Parathyroid adenoma (tissue), 2 donors: ENCODE measurements around the gene RAET1L.

Experiments
- H2AFZ ChIP-seq: fragments of 300-600 bp; sonication (generic); one replicate; pipeline ENCODE4 v1.7.0; 2017; ENCODE audit warnings: antibody characterized with exemption, mild to moderate bottlenecking
- H3K27ac ChIP-seq: fragments of 300-600 bp; sonication (generic); one replicate; pipeline ENCODE4 v1.7.0; 2017
- H3K27me3 ChIP-seq: fragments of 300-600 bp; sonication (generic); one replicate; pipeline ENCODE4 v1.7.0; 2017; ENCODE audit warnings: low read length; ENCODE audit not compliant: control insufficient read depth, insufficient read depth
- H3K36me3 ChIP-seq: fragments of 300-600 bp; sonication (generic); one replicate; pipeline ENCODE4 v1.7.0; 2017; ENCODE audit warnings: low read length; ENCODE audit not compliant: control insufficient read depth, insufficient read depth
- H3K4me1 ChIP-seq: fragments of 300-600 bp; sonication (generic); one replicate; pipeline ENCODE4 v1.7.0; 2017; ENCODE audit warnings: control low read depth
- H3K4me2 ChIP-seq: fragments of 300-600 bp; sonication (generic); one replicate; pipeline ENCODE4 v1.7.0; 2017; ENCODE audit warnings: low read length
- H3K4me3 ChIP-seq: fragments of 300-600 bp; sonication (generic); one replicate; pipeline ENCODE4 v1.7.0; 2017; ENCODE audit warnings: low read depth, low read length
- H3K79me2 ChIP-seq: fragments of 300-600 bp; sonication (generic); one replicate; pipeline ENCODE4 v1.7.0; 2017; ENCODE audit warnings: control low read depth
- H3K9ac ChIP-seq: fragments of 300-600 bp; sonication (generic); one replicate; pipeline ENCODE4 v1.7.0; 2017; ENCODE audit warnings: mild to moderate bottlenecking
- H3K9me3 ChIP-seq: fragments of 300-600 bp; sonication (generic); one replicate; pipeline ENCODE4 v1.7.0; 2017; ENCODE audit warnings: low read length; ENCODE audit not compliant: control insufficient read depth
- TF ChIP-seq, protein P1 (sequence below): fragments of 300-600 bp; sonication (generic); IDR thresholded peaks from one replicate; pipeline ENCODE4 v1.7.0; 2017; ENCODE audit warnings: antibody characterized with exemption, mild to moderate bottlenecking
- donor health status: primary hyperparathyroidism.

RAET1L gene

DNA sequence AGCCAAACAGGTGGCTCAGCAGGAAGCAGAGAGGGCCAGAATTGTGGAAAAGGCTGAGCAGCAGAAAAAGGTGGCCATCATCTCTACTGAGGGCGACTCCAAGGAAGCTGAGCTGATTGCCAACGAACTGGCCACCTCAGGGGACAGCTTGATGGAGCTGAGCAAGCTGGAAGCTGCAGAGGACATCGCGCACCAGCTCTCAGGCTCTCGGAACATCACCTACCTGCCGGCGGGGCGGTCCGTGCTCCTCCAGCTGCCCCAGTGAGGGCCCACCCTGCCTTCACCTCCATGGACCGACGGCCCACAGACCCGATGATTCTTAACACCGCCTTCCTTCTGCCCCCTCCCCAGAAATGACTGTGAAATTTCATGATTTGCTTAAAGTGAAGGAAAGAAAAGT, 17.8 kb upstream of the RAET1L start:
- TF ChIP-seq, protein P1, sequence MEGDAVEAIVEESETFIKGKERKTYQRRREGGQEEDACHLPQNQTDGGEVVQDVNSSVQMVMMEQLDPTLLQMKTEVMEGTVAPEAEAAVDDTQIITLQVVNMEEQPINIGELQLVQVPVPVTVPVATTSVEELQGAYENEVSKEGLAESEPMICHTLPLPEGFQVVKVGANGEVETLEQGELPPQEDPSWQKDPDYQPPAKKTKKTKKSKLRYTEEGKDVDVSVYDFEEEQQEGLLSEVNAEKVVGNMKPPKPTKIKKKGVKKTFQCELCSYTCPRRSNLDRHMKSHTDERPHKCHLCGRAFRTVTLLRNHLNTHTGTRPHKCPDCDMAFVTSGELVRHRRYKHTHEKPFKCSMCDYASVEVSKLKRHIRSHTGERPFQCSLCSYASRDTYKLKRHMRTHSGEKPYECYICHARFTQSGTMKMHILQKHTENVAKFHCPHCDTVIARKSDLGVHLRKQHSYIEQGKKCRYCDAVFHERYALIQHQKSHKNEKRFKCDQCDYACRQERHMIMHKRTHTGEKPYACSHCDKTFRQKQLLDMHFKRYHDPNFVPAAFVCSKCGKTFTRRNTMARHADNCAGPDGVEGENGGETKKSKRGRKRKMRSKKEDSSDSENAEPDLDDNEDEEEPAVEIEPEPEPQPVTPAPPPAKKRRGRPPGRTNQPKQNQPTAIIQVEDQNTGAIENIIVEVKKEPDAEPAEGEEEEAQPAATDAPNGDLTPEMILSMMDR = no peak
- no peaks in the 10 kb centered on the region for H3K36me3 ChIP-seq
- H3K79me2 ChIP-seq = no peaks in the 10 kb centered on the region
- H3K4me2 ChIP-seq = no peak overlapping the region
- no peaks in the 10 kb centered on the region for H3K27me3 ChIP-seq
- H3K4me1 ChIP-seq = no peaks in the 10 kb centered on the region
- H3K4me3 ChIP-seq = no peak overlapping the region
- H3K9ac ChIP-seq = no peak overlapping the region
- H2AFZ ChIP-seq = no peak overlapping the region
- H3K9me3 ChIP-seq = no peaks in the 10 kb centered on the region
- H3K27ac ChIP-seq = no peak overlapping the region

- Histone ChIP-seq H3K27ac (no peak overlapping the region), H3K4me1 (no peaks in the 10 kb centered on the region), H3K9ac (no peak overlapping the region), H3K36me3 (no peaks in the 10 kb centered on the region), H3K9me3 (no peaks in the 10 kb centered on the region), H2AFZ (peak overlapping the region; percentile 39), H3K4me3 (no peak overlapping the region), H3K4me2 (peak overlapping the region; percentile 8), H3K27me3 (peaks cover 7% of the 10 kb centered on the region), H3K79me2 (no peaks in the 10 kb centered on the region)
- TF ChIP-seq, protein P1 = no peak
Measured at GRCh38 chr6:150038202-150039062, 13.1 kb upstream of the RAET1L start.

DNA sequence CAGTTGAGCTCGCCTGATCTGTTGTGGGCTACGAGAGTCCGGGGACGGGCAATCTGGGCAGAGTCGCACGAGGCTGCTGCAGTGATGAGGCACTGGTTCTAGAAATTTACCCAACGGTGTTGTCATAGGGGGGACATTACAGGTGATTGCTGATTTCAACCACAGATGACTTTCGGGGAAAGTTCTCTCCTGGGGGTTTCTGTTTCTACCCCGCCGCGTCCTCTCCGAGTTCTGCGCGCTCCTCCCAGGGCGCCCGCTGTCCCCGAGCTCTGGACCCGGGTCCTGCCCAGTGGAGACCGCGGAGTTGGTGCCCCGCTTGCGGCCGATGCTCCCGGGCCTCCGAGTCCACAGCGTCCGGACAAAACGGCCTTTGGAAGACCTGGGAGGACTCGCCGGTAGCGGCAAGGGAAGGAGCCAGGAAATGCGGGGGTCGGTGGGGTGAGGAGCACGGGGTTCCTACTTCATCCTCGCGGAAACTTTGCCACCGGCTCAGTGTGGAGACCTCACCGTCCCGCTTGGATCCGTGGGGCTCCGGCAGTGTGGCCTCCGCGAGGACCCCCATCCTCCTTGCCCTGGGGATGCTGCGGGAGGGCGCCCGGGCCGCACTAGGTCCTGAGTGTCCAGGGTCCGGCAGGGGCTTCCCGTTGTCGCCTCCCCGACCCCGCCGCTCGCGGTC, 12.3 kb upstream of the RAET1L start:
- TF ChIP-seq, protein P1 = no peak
- H3K36me3 ChIP-seq = no peaks in the 10 kb centered on the region
- no peaks in the 10 kb centered on the region for H3K4me1 ChIP-seq
- H3K4me2 ChIP-seq = peak overlapping the region; percentile 8
- no peaks in the 10 kb centered on the region for H3K9me3 ChIP-seq
- H3K79me2 ChIP-seq = no peaks in the 10 kb centered on the region
- H3K4me3 ChIP-seq = peak overlapping the region; percentile 3
- peak overlapping the region; percentile 39 for H2AFZ ChIP-seq
- H3K27ac ChIP-seq = no peak overlapping the region
- H3K27me3 ChIP-seq = peaks cover 7% of the 10 kb centered on the region
- H3K9ac ChIP-seq = no peak overlapping the region

GRCh38 chr6:150036081-150036480, 10.7 kb upstream of the RAET1L start:
- Histone ChIP-seq H3K4me3 (no peak overlapping the region), H3K27ac (no peak overlapping the region), H3K4me1 (no peaks in the 10 kb centered on the region), H3K36me3 (no peaks in the 10 kb centered on the region), H3K79me2 (no peaks in the 10 kb centered on the region), H3K4me2 (no peak overlapping the region), H3K9ac (no peak overlapping the region), H3K9me3 (no peaks in the 10 kb centered on the region), H3K27me3 (peaks cover 7% of the 10 kb centered on the region), H2AFZ (no peak overlapping the region)
- TF ChIP-seq, protein P1 = no peak
